GM19467 (cell line): ENCODE results near the gene SCAMP5.

Experiments used
- ATAC-seq: cut with Tn5 transposase; IDR thresholded peaks from one replicate; pipeline ENCODE4 v1.9.1; 2021; ENCODE audit warnings: mild to moderate bottlenecking, moderate library complexity; ENCODE audit not compliant: unreplicated experiment

Gene SCAMP5

GRCh38 chr15:75043509-75044257 is 48.3 kb downstream of the SCAMP5 start:
- ATAC-seq: peak; percentile 29

DNA sequence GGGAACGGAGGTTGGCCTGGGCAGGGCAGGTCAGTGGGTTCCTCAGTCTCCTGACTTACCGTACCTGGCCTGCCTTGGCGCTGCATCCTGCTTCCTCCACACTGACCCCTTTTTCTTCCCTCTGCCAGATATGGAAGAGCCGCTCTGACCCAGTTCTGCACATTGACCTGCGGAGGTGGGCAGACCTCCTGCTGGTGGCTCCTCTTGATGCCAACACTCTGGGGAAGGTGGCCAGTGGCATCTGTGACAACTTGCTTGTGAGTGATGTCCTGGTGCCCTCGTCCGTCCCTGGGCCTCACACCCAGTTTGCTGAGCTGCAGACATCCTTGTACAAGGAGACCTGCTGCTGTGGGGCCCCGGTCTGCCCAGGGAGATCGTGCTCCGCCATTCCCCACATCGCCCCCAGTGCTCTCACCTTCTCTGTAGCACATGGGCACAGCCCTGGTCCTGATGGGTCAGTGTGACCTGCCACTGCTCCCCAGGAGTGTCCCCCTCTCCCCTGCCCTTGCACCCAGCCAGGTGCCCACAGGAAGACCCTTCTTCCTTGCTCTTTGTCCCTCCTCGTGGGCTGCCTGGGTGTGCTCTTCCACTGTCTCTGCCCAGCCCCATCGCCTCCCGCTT is 49.0 kb downstream of the SCAMP5 start:
- no peak for ATAC-seq

DNA sequence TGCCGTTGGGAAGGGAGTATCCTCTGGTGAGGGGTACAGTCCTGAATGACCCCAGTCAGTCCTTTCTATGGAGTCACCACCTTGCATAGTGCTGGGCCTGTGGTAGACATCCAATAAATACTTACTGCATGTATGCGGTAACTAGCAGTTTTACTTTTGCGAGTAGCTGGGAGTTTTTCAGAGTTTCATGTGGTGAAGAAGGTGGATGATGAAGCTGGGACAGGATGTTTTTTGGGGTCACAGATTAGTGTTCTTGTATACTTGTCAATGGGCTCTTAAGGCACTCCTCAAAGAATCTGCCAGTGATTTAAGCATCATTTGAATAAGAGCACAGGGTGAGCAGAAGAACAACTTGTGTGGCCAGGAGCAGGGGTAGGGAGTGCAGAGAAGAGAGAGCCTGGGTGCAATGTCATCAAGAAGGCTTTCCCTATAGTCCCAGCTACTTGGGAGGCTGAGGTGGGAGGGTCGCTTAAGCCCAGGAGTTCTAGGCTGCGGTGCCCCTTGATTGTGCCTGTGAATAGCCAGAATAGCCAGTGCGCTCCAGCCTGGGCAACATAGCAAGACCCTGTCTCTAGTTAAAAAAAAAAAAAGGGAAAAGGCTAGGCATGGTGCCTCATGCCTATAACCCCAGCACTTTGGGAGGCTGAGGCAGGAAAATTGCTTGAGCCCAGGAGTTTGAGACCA is 50.1 kb downstream of the SCAMP5 start:
- no peak for ATAC-seq

DNA sequence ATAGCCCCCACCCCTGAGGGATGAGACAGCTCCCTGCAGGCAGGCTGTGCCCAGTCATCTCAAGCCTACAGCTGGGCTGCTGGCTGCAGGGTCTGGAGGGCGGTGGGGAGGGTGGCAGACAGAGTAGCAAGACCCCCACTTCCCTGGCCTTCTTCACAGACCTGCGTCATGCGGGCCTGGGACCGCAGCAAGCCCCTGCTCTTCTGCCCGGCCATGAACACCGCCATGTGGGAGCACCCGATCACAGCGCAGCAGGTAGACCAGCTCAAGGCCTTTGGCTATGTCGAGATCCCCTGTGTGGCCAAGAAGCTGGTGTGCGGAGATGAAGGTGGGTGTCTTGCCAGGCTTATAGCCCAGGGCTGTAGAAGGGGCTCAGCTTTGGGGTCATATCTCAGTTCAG is 53.0 kb downstream of the SCAMP5 start:
- no peak for ATAC-seq

GRCh38 chr15:75049392-75049791 is 54.0 kb downstream of the SCAMP5 start:
- no peak for ATAC-seq

GRCh38 chr15:75050283-75050682 is 54.9 kb downstream of the SCAMP5 start:
- no peak for ATAC-seq

DNA sequence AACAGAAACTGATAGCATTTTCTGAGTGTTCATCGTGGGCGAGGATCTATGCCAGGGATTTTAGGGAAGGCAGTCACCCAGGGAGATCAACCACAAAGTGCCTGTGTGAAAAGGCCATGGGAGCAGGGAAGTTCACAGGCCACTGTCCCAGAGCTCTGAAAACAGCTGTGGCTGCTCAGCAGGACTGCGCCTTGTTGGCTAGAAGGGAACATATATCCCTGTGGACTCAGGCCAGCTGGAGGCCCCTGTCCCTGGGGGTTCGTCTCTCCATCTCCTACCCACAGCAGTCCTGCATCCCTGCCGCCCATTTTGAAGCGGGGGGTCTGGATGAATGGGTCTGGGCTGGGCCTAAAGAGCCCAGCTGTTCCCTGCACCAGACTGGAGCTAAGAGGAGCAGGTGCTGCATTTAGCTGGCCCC is 55.8 kb downstream of the SCAMP5 start:
- ATAC-seq: no peak

- ATAC-seq: no peak
Measured at GRCh38 chr15:75051711-75052110, 56.3 kb downstream of the SCAMP5 start.

DNA sequence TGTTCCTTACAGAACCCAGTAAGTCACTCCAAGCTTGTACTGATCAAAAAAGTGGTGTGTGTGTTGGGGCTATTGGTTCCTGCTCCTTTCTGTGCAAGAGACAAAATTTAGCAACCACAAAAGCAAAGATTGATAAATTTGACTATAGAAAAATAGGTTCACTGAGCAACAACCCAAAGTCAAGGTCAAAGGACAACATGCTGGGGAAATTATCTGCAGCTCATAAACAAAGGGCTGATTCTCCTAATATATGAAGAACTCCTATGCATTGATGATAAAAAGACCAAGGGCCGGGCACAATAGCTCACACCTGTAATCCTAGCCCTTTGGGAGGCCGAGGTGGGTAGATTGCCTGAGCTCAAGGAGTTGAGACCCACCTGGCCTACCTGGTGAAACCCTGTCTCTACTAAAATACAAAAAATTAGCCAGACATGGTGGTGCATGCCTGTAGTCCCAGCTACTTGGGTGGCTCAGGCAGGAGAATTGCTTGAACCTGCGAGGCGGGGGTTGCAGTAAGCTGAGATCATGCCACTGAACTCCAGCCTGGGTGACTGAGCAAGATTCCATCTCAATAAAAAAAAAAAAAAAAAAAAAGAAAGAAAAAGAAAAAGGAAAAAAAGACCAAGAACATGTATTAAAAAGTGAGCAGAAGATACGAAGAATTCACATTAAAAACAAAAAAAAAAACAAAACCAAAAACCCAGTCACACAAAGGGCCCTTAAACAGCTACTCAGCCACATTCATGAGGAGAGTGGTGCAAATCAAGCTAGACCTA is 57.8 kb downstream of the SCAMP5 start:
- ATAC-seq: no peak

- ATAC-seq: no peak
Measured at GRCh38 chr15:75053748-75054125, 58.4 kb downstream of the SCAMP5 start.

DNA sequence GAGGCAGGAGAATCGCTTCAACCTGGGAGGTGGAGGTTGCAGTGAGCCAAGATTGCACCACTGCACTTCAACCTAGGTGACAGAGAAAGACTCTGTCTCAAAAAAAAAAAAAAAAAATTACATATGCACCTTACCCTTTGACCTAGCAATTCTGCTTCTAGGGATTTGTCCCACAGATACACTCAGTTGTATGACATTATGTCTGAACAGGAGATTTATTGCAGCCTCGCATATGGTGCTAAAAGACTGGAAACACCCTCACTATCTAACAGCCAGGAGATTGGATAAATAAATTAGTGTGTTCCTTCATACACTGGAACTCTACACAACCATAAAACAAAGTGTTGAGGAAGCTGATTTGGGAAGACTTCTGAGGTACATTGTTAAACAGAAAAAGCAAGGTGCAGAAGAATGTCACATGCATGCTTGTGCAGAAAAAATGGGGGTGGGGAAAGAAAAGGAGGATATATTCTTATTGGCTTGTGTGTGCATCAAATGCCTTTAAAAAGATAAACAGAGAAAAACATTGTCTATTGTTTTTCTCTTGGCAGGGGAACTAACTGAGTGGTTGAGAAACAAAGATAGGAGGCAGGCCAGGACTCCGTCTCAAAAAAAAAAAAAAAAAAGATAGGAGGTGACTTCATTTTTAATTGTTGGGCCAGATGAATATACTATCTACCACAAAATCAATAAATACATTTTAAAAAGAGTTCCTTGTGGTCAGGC is 59.0 kb downstream of the SCAMP5 start:
- no peak for ATAC-seq

- ATAC-seq: no peak
Measured at GRCh38 chr15:75056036-75056435, 60.7 kb downstream of the SCAMP5 start.

DNA sequence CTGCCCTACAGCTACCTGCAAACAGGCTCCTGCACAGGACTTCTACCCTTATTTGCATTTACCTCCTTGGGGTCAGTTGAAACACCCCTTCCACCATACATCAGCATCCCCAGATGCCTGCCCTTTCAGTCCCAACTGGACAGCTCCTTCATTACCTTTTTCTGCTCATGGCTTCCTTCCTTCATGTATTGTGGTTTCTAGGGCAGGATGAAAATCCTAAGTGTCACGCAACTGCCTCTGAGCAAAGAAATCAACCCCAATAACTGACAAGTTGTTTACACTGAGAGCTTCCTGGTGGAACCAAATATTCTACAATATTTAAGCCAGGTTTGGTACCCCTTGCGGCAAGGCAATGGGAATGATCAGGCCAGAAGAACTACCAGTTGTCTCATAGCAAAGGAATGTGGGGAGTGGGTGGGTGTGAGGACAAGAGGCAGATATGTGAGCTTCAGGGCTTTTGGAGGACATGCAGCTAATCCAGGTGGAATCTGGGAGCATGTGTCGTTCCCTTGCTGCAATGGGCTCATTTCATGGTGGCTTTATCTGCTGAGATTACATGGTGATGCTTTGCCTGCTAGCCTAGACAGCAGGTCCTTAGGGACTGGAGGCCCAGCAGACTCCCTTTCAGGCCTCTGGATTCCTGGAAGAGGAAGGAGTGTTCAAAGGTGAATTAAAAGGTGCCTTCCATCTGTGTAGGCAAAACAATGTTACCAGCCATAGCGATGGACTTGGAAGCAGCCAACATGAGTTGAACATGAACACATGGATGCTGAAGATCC is 63.0 kb downstream of the SCAMP5 start:
- ATAC-seq: no peak

GRCh38 chr15:75059607-75060006 is 64.2 kb downstream of the SCAMP5 start:
- ATAC-seq: no peak

GRCh38 chr15:75061272-75061671 is 65.9 kb downstream of the SCAMP5 start:
- no peak for ATAC-seq

DNA sequence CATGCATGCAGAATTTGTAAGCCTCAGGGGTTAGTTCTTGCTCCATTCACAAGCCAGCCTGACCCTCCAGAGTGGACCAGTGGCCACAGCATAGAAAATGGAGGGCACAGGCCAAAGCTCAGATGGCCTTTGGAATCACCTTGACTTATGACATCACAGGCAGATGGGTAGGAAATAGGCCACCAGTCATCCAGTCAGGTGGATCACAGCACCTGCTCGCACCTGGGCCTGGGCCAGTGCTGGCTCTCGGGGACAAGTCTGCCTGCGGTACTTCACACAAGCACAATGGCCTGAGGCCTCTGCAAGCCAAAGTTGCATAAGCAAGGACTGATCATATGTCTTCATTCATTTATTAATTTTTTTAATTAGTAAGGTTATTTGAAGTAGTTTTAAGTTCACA is 67.3 kb downstream of the SCAMP5 start:
- ATAC-seq: no peak

- no peak for ATAC-seq
Measured at GRCh38 chr15:75063338-75063737, 68.0 kb downstream of the SCAMP5 start.

GRCh38 chr15:75063889-75064288 is 68.5 kb downstream of the SCAMP5 start:
- no peak for ATAC-seq

DNA sequence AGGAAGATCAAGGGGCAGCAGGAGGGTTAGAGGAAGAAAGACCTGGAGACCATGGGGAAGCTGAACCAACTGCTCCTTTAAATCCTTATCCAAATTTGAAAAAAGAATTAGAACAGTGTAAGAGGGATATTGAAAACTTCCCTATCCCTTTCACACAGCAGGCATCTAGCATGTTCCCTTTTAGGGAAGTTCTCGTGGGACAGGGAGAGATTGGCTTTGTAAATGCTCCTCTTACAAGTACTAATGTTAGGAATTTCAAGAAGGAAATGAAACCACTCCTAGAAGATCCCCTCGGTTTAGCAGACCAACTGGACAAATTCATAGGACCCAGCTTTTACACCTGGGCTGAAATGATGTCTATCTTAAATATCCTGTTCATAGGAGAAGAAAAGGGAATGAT is 69.5 kb downstream of the SCAMP5 start:
- ATAC-seq: no peak

GRCh38 chr15:75065467-75065850 is 70.1 kb downstream of the SCAMP5 start:
- ATAC-seq: no peak
